GM12864 (cell line): Measurements from ENCODE around the gene PSMC3.
A peak's percentile ranks its signal among the peaks of the same experiment; 100 is the strongest.

ENCODE experiments used
- DNase-seq: peaks from one replicate; pipeline ENCODE4 v3.0.0-alpha.2; 2011; ENCODE audit warnings: low read depth
- H3K4me3 ChIP-seq: 2 replicates; pipeline ENCODE4 v1.5.1; 2011; ENCODE audit warnings: mild to moderate bottlenecking, low read depth, low read length, control low read depth
- CTCF ChIP-seq: IDR thresholded peaks from 2 replicates; pipeline ENCODE4 v1.5.1; 2011; ENCODE audit warnings: low read depth, mild to moderate bottlenecking, moderate library complexity, low read length, control low read depth, inconsistent platforms; ENCODE audit errors: missing control alignments

The PSMC3 gene

GRCh38 chr11:47425611-47426010 is 628 bp downstream of the PSMC3 start:
- no peak for DNase-seq
- no peak for TF ChIP-seq CTCF

GRCh38 chr11:47418454-47419259 is 7.6 kb downstream of the PSMC3 start:
- DNase-seq: no peak
- no peak overlapping the region for H3K4me3 ChIP-seq
- TF ChIP-seq CTCF: no peak

More at GRCh38 chr11:47425611-47426010, 628 bp downstream of the PSMC3 start:
- peak overlapping the region; percentile 94 for H3K4me3 ChIP-seq

GRCh38 chr11:47417712-47418111 is 8.5 kb downstream of the PSMC3 start:
- no peak for TF ChIP-seq CTCF
- no peak overlapping the region for H3K4me3 ChIP-seq
- no peak for DNase-seq

- no peak for TF ChIP-seq CTCF
- no peak overlapping the region for H3K4me3 ChIP-seq
- DNase-seq: no peak
These were observed 10.2 kb downstream of the PSMC3 start for GRCh38 chr11:47415949-47416472.

- no peak for DNase-seq
- TF ChIP-seq CTCF: no peak
- no peak overlapping the region for H3K4me3 ChIP-seq
These were observed 11.0 kb downstream of the PSMC3 start for GRCh38 chr11:47415091-47415854.

GRCh38 chr11:47414685-47415070 is 11.6 kb downstream of the PSMC3 start:
- no peak for DNase-seq
- no peak overlapping the region for H3K4me3 ChIP-seq
- no peak for TF ChIP-seq CTCF
